Measurements from ENCODE around the gene TRPT1.

TRPT1 gene

GRCh38 chr11:64263947-64264317 lies 37.9 kb upstream of the TRPT1 start:
- Histone ChIP-seq H3K4me1 (ENCODE audit: control insufficient read depth, low read length) (peaks cover 13% of the 10 kb centered on the region), H3K36me3 (ENCODE audit: control insufficient read depth, low read length) (peaks cover 35% of the 10 kb centered on the region), H3K4me3 (ENCODE audit: low read length) (no peak overlapping the region), H3K27me3 (ENCODE audit: control insufficient read depth, low read length) (no peaks in the 10 kb centered on the region), H3K27ac (ENCODE audit: low read depth, low read length) (no peak overlapping the region), H3K79me2 (ENCODE audit: control insufficient read depth, low read length) (peaks cover 8% of the 10 kb centered on the region), H3K4me2 (ENCODE audit: low read length) (no peak overlapping the region), H4K20me1 (ENCODE audit: control insufficient read depth, insufficient read depth, low read depth, low read length) (no peaks in the 10 kb centered on the region), H3K9me2 (replicated peaks; ENCODE audit: control insufficient read depth, low read length) (no peaks in the 10 kb centered on the region), H3K9me3 (ENCODE audit: control insufficient read depth, insufficient read depth, low read length) (no peaks in the 10 kb centered on the region), H3F3A (ENCODE audit: control insufficient read depth, insufficient read depth) (no peaks in the 10 kb centered on the region)
- TF ChIP-seq CTCF (IDR thresholded peaks at IDR 0.05; ENCODE audit: low read depth, low read length, poor library complexity, severe bottlenecking) (no peak), EZH2phosphoT487 (IDR thresholded peaks at IDR 0.05; ENCODE audit: borderline replicate concordance, low read length) (no peak)

- Histone ChIP-seq H3K27ac (ENCODE audit: low read depth, low read length) (no peak overlapping the region), H3K9me2 (replicated peaks; ENCODE audit: control insufficient read depth, low read length) (no peaks in the 10 kb centered on the region), H3K9me3 (ENCODE audit: control insufficient read depth, insufficient read depth, low read length) (no peaks in the 10 kb centered on the region), H3K36me3 (ENCODE audit: control insufficient read depth, low read length) (peaks cover 37% of the 10 kb centered on the region), H3K4me3 (ENCODE audit: low read length) (no peak overlapping the region), H3K79me2 (ENCODE audit: control insufficient read depth, low read length) (peaks cover 1% of the 10 kb centered on the region), H3K27me3 (ENCODE audit: control insufficient read depth, low read length) (no peaks in the 10 kb centered on the region), H3F3A (ENCODE audit: control insufficient read depth, insufficient read depth) (no peaks in the 10 kb centered on the region), H4K20me1 (ENCODE audit: control insufficient read depth, insufficient read depth, low read depth, low read length) (no peaks in the 10 kb centered on the region), H3K4me1 (ENCODE audit: control insufficient read depth, low read length) (peaks cover 7% of the 10 kb centered on the region), H3K4me2 (ENCODE audit: low read length) (no peak overlapping the region)
- no peak for TF ChIP-seq CTCF (IDR thresholded peaks at IDR 0.05; ENCODE audit: low read depth, low read length, poor library complexity, severe bottlenecking)
- no peak for TF ChIP-seq EZH2phosphoT487 (IDR thresholded peaks at IDR 0.05; ENCODE audit: borderline replicate concordance, low read length)
Measured at GRCh38 chr11:64263021-64263946, 37.3 kb upstream of the TRPT1 start.

- Histone ChIP-seq H3K9me2 (replicated peaks; ENCODE audit: control insufficient read depth, low read length) (no peaks in the 10 kb centered on the region), H4K20me1 (ENCODE audit: control insufficient read depth, insufficient read depth, low read depth, low read length) (no peaks in the 10 kb centered on the region), H3K36me3 (ENCODE audit: control insufficient read depth, low read length) (peaks cover 39% of the 10 kb centered on the region), H3K4me1 (ENCODE audit: control insufficient read depth, low read length) (no peaks in the 10 kb centered on the region), H3K27ac (ENCODE audit: low read depth, low read length) (no peak overlapping the region), H3K9me3 (ENCODE audit: control insufficient read depth, insufficient read depth, low read length) (no peaks in the 10 kb centered on the region), H3F3A (ENCODE audit: control insufficient read depth, insufficient read depth) (no peaks in the 10 kb centered on the region), H3K79me2 (ENCODE audit: control insufficient read depth, low read length) (no peaks in the 10 kb centered on the region), H3K4me2 (ENCODE audit: low read length) (no peak overlapping the region), H3K27me3 (ENCODE audit: control insufficient read depth, low read length) (no peaks in the 10 kb centered on the region), H3K4me3 (ENCODE audit: low read length) (no peak overlapping the region)
- no peak for TF ChIP-seq CTCF (IDR thresholded peaks at IDR 0.05; ENCODE audit: low read depth, low read length, poor library complexity, severe bottlenecking)
- TF ChIP-seq EZH2phosphoT487 (IDR thresholded peaks at IDR 0.05; ENCODE audit: borderline replicate concordance, low read length), result no peak
Measured at GRCh38 chr11:64262271-64263002, 36.5 kb upstream of the TRPT1 start.
